Body of pancreas (tissue), 4 donors: Measurements from ENCODE around the gene SUGP2.

Source experiments
- CTCF ChIP-seq, 7 experiments: fragments of 450-650 bp in 4 of 7; fragments of 200-600 bp in 3 of 7; sonication (generic) in 3 of 7; IDR thresholded peaks; one replicate each; pipeline ENCODE4 v1.5.1; 2016 to 2019; ENCODE audit warnings: antibody characterized with exemption in 7 of 7
- POLR2A ChIP-seq, 3 donors: fragments of 450-650 bp; IDR thresholded peaks; one replicate each; pipeline ENCODE4 v1.6.1; 2016; ENCODE audit warnings: antibody characterized with exemption in 3 of 3, mild to moderate bottlenecking in 2 of 3

- TF ChIP-seq CTCF (IDR thresholded peaks at IDR 0.05): no peak
- TF ChIP-seq POLR2A (IDR thresholded peaks at IDR 0.05): no peak
Observed at GRCh38 chr19:18993115-18993514, 40.2 kb downstream of the SUGP2 start.
